ENCODE results near the gene TWIST2. TPM values are rescaled to one million over a fixed set of nuclear protein-coding genes. Genes with fewer than 3 reads are reported as not detected.

The TWIST2 gene
- total and polyA plus RNA-seq, 10 of the 15 experiments (the other 5 are each of a cell fraction or from before 2014, with no cell fraction given), result not detected

GRCh38 chr2:238904716-238905115, 56.8 kb downstream of the TWIST2 start:
- Histone ChIP-seq H3K9me3 (replicated peaks; ENCODE audit: control insufficient read depth, insufficient read depth, low read length) (no peaks in the 10 kb centered on the region; the same call in 2 of the 3 replicates), H3K27ac (ENCODE audit: control insufficient read depth, insufficient read depth) (no peak overlapping the region), H3K4me1 (ENCODE audit: control insufficient read depth, insufficient read depth, low read length) (no peaks in the 10 kb centered on the region), H3K27me3 (replicated peaks in 1 of 2; ENCODE audit: control insufficient read depth in 2 of 2, insufficient read depth in 2 of 2, low read length in 1 of 2) (no peaks in the 10 kb centered on the region), H3K4me2 (ENCODE audit: control insufficient read depth, insufficient read depth) (no peak overlapping the region), H2AFZ (ENCODE audit: control insufficient read depth, low read depth, low read length) (no peak overlapping the region), H3K36me3 (ENCODE audit: control insufficient read depth in 2 of 2, insufficient read depth in 2 of 2, low read length in 1 of 2) (no peaks in the 10 kb centered on the region), H3K9ac (ENCODE audit: control insufficient read depth, insufficient read depth, low read length) (no peak overlapping the region), H3K79me2 (ENCODE audit: control insufficient read depth, insufficient read depth, low read length) (no peaks in the 10 kb centered on the region), H3K4me3 (no peak overlapping the region), H4K20me1 (ENCODE audit: control insufficient read depth, insufficient read depth) (no peaks in the 10 kb centered on the region)
- intact Hi-C loops (cut with micrococcal nuclease; ENCODE audit: unreplicated experiment) (no loop called here), in situ Hi-C loops (cut with MboI) (no loop called here)
- no peak for TF ChIP-seq CREB1 (IDR thresholded peaks at IDR 0.05; ENCODE audit: low read depth)
- TF ChIP-seq STAT1 (conservative IDR thresholded peaks at IDR 0.05), result no peak
- TF ChIP-seq CREM (IDR thresholded peaks at IDR 0.05; ENCODE audit: low read depth), result no peak
- TF ChIP-seq RUNX3 (IDR thresholded peaks at IDR 0.05; ENCODE audit: low read length), result no peak
- no peak for TF ChIP-seq POLR2AphosphoS2 (IDR thresholded peaks at IDR 0.05; ENCODE audit: low read depth, low read length)
- TF ChIP-seq SIN3A (IDR thresholded peaks at IDR 0.05; ENCODE audit: low read depth, low read length), result no peak
- no peak for TF ChIP-seq CUX1 (IDR thresholded peaks at IDR 0.05; ENCODE audit: insufficient replicate concordance, low read depth, low read length)
- no peak for TF ChIP-seq SP1 (IDR thresholded peaks at IDR 0.05; ENCODE audit: low read depth, low read length)
- TF ChIP-seq SIX5 (IDR thresholded peaks at IDR 0.05; ENCODE audit: low read depth, low read length, severe bottlenecking), result no peak
- TF ChIP-seq, protein P1, sequence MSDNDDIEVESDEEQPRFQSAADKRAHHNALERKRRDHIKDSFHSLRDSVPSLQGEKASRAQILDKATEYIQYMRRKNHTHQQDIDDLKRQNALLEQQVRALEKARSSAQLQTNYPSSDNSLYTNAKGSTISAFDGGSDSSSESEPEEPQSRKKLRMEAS (IDR thresholded peaks at IDR 0.05; ENCODE audit: low read depth, low read length), result no peak
- no peak for TF ChIP-seq KAT2A (conservative IDR thresholded peaks at IDR 0.05; ENCODE audit: control insufficient read depth, low read depth, low read length)
- TF ChIP-seq ZNF217 (IDR thresholded peaks at IDR 0.05), result no peak
- TF ChIP-seq JUNB (IDR thresholded peaks at IDR 0.05), result no peak
- no peak for TF ChIP-seq ZNF274 (IDR thresholded peaks at IDR 0.05; ENCODE audit: insufficient read depth, insufficient read length)
- TF ChIP-seq, protein P2, sequence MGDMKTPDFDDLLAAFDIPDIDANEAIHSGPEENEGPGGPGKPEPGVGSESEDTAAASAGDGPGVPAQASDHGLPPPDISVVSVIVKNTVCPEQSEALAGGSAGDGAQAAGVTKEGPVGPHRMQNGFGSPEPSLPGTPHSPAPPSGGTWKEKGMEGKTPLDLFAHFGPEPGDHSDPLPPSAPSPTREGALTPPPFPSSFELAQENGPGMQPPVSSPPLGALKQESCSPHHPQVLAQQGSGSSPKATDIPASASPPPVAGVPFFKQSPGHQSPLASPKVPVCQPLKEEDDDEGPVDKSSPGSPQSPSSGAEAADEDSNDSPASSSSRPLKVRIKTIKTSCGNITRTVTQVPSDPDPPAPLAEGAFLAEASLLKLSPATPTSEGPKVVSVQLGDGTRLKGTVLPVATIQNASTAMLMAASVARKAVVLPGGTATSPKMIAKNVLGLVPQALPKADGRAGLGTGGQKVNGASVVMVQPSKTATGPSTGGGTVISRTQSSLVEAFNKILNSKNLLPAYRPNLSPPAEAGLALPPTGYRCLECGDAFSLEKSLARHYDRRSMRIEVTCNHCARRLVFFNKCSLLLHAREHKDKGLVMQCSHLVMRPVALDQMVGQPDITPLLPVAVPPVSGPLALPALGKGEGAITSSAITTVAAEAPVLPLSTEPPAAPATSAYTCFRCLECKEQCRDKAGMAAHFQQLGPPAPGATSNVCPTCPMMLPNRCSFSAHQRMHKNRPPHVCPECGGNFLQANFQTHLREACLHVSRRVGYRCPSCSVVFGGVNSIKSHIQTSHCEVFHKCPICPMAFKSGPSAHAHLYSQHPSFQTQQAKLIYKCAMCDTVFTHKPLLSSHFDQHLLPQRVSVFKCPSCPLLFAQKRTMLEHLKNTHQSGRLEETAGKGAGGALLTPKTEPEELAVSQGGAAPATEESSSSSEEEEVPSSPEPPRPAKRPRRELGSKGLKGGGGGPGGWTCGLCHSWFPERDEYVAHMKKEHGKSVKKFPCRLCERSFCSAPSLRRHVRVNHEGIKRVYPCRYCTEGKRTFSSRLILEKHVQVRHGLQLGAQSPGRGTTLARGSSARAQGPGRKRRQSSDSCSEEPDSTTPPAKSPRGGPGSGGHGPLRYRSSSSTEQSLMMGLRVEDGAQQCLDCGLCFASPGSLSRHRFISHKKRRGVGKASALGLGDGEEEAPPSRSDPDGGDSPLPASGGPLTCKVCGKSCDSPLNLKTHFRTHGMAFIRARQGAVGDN (IDR thresholded peaks at IDR 0.05), result no peak
- no peak for TF ChIP-seq MEF2B (IDR thresholded peaks at IDR 0.05; ENCODE audit: partially characterized antibody, poor library complexity, severe bottlenecking)
- CTCF ChIA-PET, result no interaction called here
- SMC1A ChIA-PET (ENCODE audit: uncharacterized antibody, unreplicated experiment), result no interaction called here
- no TSS peak for BruUV-seq (replicated peaks)
- 65% methylated on average over 3 of the region's 3 CpGs for WGBS (ENCODE audit: insufficient coverage, insufficient replicate concordance, low lambda C conversion rate, missing lambda C conversion rate)
- ATAC-seq (no peak), FAIRE-seq (no peak), DNase-seq (ENCODE audit: low read depth, low spot score) (no peak)
- RAD21 ChIA-PET (ENCODE audit: unreplicated experiment), result no interaction called here
- POLR2A ChIA-PET, result no interaction called here
